ENCODE results near the gene ANXA2.

DNA sequence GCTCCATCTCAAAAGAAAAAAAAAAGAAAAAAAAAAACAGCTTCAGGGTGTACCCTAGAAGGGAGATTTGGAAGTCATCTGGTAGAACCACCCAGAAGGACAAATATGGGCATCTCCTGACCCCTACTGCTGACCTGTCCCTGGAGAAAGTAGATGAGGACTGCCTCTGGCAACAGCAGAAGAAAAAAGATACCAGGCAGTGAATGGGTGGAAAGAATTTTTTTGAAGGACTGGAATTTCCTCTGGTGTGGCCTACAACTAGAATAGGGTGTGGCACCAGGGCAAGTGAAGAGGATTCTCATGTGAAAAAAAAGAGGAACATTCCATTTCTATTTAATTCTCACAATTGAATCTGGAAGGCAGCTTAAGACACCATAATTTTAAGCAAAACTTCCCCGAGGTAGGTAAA lies 3.1 kb downstream of the ANXA2 start:
- TF ChIP-seq, protein P1, sequence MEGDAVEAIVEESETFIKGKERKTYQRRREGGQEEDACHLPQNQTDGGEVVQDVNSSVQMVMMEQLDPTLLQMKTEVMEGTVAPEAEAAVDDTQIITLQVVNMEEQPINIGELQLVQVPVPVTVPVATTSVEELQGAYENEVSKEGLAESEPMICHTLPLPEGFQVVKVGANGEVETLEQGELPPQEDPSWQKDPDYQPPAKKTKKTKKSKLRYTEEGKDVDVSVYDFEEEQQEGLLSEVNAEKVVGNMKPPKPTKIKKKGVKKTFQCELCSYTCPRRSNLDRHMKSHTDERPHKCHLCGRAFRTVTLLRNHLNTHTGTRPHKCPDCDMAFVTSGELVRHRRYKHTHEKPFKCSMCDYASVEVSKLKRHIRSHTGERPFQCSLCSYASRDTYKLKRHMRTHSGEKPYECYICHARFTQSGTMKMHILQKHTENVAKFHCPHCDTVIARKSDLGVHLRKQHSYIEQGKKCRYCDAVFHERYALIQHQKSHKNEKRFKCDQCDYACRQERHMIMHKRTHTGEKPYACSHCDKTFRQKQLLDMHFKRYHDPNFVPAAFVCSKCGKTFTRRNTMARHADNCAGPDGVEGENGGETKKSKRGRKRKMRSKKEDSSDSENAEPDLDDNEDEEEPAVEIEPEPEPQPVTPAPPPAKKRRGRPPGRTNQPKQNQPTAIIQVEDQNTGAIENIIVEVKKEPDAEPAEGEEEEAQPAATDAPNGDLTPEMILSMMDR (conservative IDR thresholded peaks at IDR 0.05; ENCODE audit: low read length) = no peak
- TF ChIP-seq EZH2phosphoT487 (IDR thresholded peaks at IDR 0.05; ENCODE audit: borderline replicate concordance) = no peak

All from Loucy (cell line).